DOHH2 (cell line): ENCODE results near the gene TGOLN2.

ENCODE experiments used
- H3F3A ChIP-seq: fragments of 200-600 bp; sonication (generic), shearing (Covaris generic); 2 replicates; pipeline ENCODE4 v1.6.0; 2016; ENCODE audit warnings: antibody characterized with exemption, mild to moderate bottlenecking; ENCODE audit not compliant: control insufficient read depth, insufficient read depth
- H3K27ac ChIP-seq: fragments of 200-600 bp; sonication (generic); 2 replicates; pipeline ENCODE4 v1.5.1; 2014; ENCODE audit warnings: low read depth, mild to moderate bottlenecking, low read length, moderate library complexity
- H3K27me3 ChIP-seq: fragments of 200-600 bp; sonication (generic); 2 replicates; pipeline ENCODE4 v1.6.1; 2014; ENCODE audit warnings: mild to moderate bottlenecking, low read length, mixed read lengths; ENCODE audit not compliant: control insufficient read depth
- H3K36me3 ChIP-seq: fragments of 200-600 bp; sonication (generic); 2 replicates; pipeline ENCODE4 v1.6.1; 2014; ENCODE audit warnings: mild to moderate bottlenecking, low read length, moderate library complexity, mixed read lengths; ENCODE audit not compliant: control insufficient read depth
- H3K4me1 ChIP-seq: fragments of 200-600 bp; sonication (generic); 2 replicates; pipeline ENCODE4 v1.6.1; 2014; ENCODE audit warnings: mild to moderate bottlenecking, low read length, mixed read lengths; ENCODE audit not compliant: control insufficient read depth
- H3K4me2 ChIP-seq: fragments of 200-600 bp; sonication (generic); 2 replicates; pipeline ENCODE4 v1.6.0; 2014; ENCODE audit warnings: mild to moderate bottlenecking, low read length, moderate library complexity
- H3K4me3 ChIP-seq: fragments of 200-600 bp; sonication (generic); 2 replicates; pipeline ENCODE4 v1.5.1; 2014; ENCODE audit warnings: mild to moderate bottlenecking, low read length, mixed read lengths
- H3K79me2 ChIP-seq: fragments of 200-600 bp; sonication (generic); 2 replicates; pipeline ENCODE4 v1.6.1; 2014; ENCODE audit warnings: mild to moderate bottlenecking, low read length, mixed read lengths; ENCODE audit not compliant: control insufficient read depth
- H3K9me2 ChIP-seq: fragments of 200-600 bp; sonication (generic); replicated peaks from 2 replicates; pipeline ENCODE4 v1.6.1; 2014; ENCODE audit warnings: mild to moderate bottlenecking, low read length, mixed read lengths; ENCODE audit not compliant: control insufficient read depth
- H3K9me3 ChIP-seq: fragments of 200-600 bp; sonication (generic); 2 replicates; pipeline ENCODE4 v1.6.1; 2014; ENCODE audit warnings: antibody characterized with exemption, low read length, mixed read lengths; ENCODE audit not compliant: control insufficient read depth, insufficient read depth
- H4K20me1 ChIP-seq: fragments of 200-600 bp; sonication (generic); 2 replicates; pipeline ENCODE4 v1.6.0; 2014; ENCODE audit warnings: low read depth, mild to moderate bottlenecking, antibody characterized with exemption, low read length, moderate library complexity; ENCODE audit not compliant: control insufficient read depth, insufficient read depth
- CTCF ChIP-seq: fragments of 200-600 bp; sonication (generic); IDR thresholded peaks from one replicate; pipeline ENCODE4 v1.5.1; 2014; ENCODE audit warnings: antibody characterized with exemption, mild to moderate bottlenecking, low read depth, low read length; ENCODE audit not compliant: poor library complexity, severe bottlenecking
- EZH2phosphoT487 ChIP-seq: fragments of 200-600 bp; sonication (generic); IDR thresholded peaks from 2 replicates; pipeline ENCODE4 v1.6.1; 2017; ENCODE audit warnings: borderline replicate concordance, mild to moderate bottlenecking, antibody characterized with exemption, low read length, moderate library complexity, mixed read lengths

TGOLN2 gene

DNA sequence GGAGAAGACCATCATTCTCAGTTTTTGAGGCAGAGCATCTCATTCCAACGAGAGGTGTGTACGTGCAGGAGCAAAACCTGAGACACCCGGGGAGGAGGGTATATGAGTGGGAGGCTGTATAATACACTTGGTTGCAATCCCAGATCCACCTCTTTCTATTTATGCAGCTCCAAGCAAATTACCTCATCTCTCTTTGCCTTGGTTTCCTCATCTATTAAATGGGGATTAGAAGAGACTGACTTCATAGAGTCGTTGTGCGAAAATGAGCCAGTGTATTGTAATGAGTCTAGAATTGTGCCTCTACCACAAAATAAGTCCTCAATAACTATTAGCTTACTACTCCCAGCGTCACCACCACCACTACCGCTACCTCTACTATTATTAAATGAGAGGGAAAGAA is 40.1 kb downstream of the TGOLN2 start:
- Histone ChIP-seq H3K27me3 (peaks cover 5% of the 10 kb centered on the region; the same call in 1 of the 2 replicates), H3K4me3 (no peak overlapping the region), H3K36me3 (no peaks in the 10 kb centered on the region), H3F3A (no peaks in the 10 kb centered on the region), H4K20me1 (no peaks in the 10 kb centered on the region), H3K9me3 (no peaks in the 10 kb centered on the region), H3K27ac (no peak overlapping the region), H3K79me2 (no peaks in the 10 kb centered on the region), H3K9me2 (no peaks in the 10 kb centered on the region), H3K4me2 (no peak overlapping the region), H3K4me1 (no peaks in the 10 kb centered on the region)
- TF ChIP-seq EZH2phosphoT487 (no peak), CTCF (no peak)

GRCh38 chr2:85286918-85287317 is 40.9 kb downstream of the TGOLN2 start:
- H3K4me1 ChIP-seq, result no peaks in the 10 kb centered on the region
- no peak overlapping the region for H3K27ac ChIP-seq
- TF ChIP-seq EZH2phosphoT487 (no peak), CTCF (no peak)
- no peaks in the 10 kb centered on the region for H3K9me2 ChIP-seq
- no peak overlapping the region for H3K4me2 ChIP-seq
- H3F3A ChIP-seq, result no peaks in the 10 kb centered on the region
- 0 out of 2 replicates have a peak, but pooled peaks cover 5% of the 10 kb centered on the region for H3K27me3 ChIP-seq
- no peak overlapping the region for H3K4me3 ChIP-seq
- H3K79me2 ChIP-seq, result no peaks in the 10 kb centered on the region
- H4K20me1 ChIP-seq, result no peaks in the 10 kb centered on the region
- no peaks in the 10 kb centered on the region for H3K36me3 ChIP-seq
- H3K9me3 ChIP-seq, result no peaks in the 10 kb centered on the region

- no peaks in the 10 kb centered on the region for H3F3A ChIP-seq
- TF ChIP-seq CTCF (no peak), EZH2phosphoT487 (no peak)
- H3K4me3 ChIP-seq, result no peak overlapping the region
- no peaks in the 10 kb centered on the region for H3K9me2 ChIP-seq
- no peaks in the 10 kb centered on the region for H3K36me3 ChIP-seq
- H3K4me2 ChIP-seq, result no peak overlapping the region
- peaks cover 6% of the 10 kb centered on the region; the same call in 1 of the 2 replicates for H3K27me3 ChIP-seq
- H3K9me3 ChIP-seq, result no peaks in the 10 kb centered on the region
- H3K79me2 ChIP-seq, result no peaks in the 10 kb centered on the region
- no peak overlapping the region for H3K27ac ChIP-seq
- H4K20me1 ChIP-seq, result no peaks in the 10 kb centered on the region
- H3K4me1 ChIP-seq, result no peaks in the 10 kb centered on the region
Measured at GRCh38 chr2:85283641-85284040, 44.1 kb downstream of the TGOLN2 start.

DNA sequence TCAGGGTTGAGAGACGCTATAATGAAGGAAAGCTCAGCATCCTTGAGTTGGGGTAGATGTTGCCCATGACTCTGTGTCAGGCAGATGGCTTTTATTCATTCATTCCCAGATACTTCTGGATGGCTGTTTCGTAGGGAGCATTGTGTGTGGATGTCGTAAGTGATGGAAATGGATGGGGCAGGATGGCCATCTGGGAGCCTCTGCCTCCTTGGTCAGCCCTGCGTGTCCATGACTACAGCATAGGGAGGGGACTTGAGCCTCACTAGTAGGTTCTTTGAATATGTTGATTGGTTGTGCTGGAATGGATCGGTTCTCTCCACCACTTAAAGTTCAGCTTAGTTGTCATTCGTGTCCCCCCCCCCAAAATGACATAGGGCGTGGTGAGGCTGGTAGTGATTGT is 44.9 kb downstream of the TGOLN2 start:
- no peak overlapping the region for H3K4me2 ChIP-seq
- no peak overlapping the region for H3K4me3 ChIP-seq
- H3K27ac ChIP-seq, result no peak overlapping the region
- peaks cover 6% of the 10 kb centered on the region; the same call in 1 of the 2 replicates for H3K27me3 ChIP-seq
- H3K9me3 ChIP-seq, result no peaks in the 10 kb centered on the region
- H3K79me2 ChIP-seq, result no peaks in the 10 kb centered on the region
- no peaks in the 10 kb centered on the region for H3K36me3 ChIP-seq
- H3F3A ChIP-seq, result no peaks in the 10 kb centered on the region
- no peak for TF ChIP-seq CTCF
- no peak for TF ChIP-seq EZH2phosphoT487
- no peaks in the 10 kb centered on the region for H3K9me2 ChIP-seq
- no peaks in the 10 kb centered on the region for H4K20me1 ChIP-seq
- no peaks in the 10 kb centered on the region for H3K4me1 ChIP-seq
